Naive B cell (primary cell): ENCODE data around the gene SMAD7. TPM values are rescaled to one million over a fixed set of nuclear protein-coding genes. Genes with fewer than 3 reads are reported as not detected.

Experiments used
- ATAC-seq, 2 donors: fragments of 150-1000 bp; cut with Tn5 transposase; 2 replicates each; pipeline ENCODE4 v1.10.0; 2021; ENCODE audit warnings: low read depth in 2 of 2, mild to moderate bottlenecking in 2 of 2, moderate library complexity in 2 of 2
- DNase-seq: peaks from one replicate; pipeline ENCODE4 v3.0.0; 2022
- H3K27ac Mint-ChIP-seq, 6 donors: one replicate each; pipeline ENCODE4 v1.8.0; 2020 to 2022; ENCODE audit warnings: mild to moderate bottlenecking in 6 of 6, mixed read lengths in 6 of 6, moderate library complexity in 5 of 6, inconsistent platforms in 2 of 6
- H3K27me3 Mint-ChIP-seq, 3 donors: one replicate each; pipeline ENCODE4 v1.8.0; 2021 to 2022; ENCODE audit warnings: mixed read lengths in 3 of 3, mild to moderate bottlenecking in 1 of 3
- H3K36me3 Mint-ChIP-seq, 2 donors: one replicate each; pipeline ENCODE4 v1.8.0; 2020 to 2022; ENCODE audit warnings: mixed read lengths in 2 of 2, inconsistent platforms in 1 of 2, mild to moderate bottlenecking in 1 of 2
- H3K4me1 Mint-ChIP-seq, 3 donors: one replicate each; pipeline ENCODE4 v1.8.0; 2020 to 2022; ENCODE audit warnings: mixed read lengths in 3 of 3, inconsistent platforms in 1 of 3, mild to moderate bottlenecking in 1 of 3, moderate library complexity in 1 of 3
- H3K4me3 Mint-ChIP-seq, 8 donors: one replicate each; pipeline ENCODE4 v1.8.0; 2020 to 2022; ENCODE audit warnings: mild to moderate bottlenecking in 8 of 8, mixed read lengths in 8 of 8, moderate library complexity in 8 of 8, inconsistent platforms in 2 of 8
- H3K9me3 Mint-ChIP-seq, 7 donors: one replicate each; pipeline ENCODE4 v1.8.0; 2020 to 2022; ENCODE audit warnings: mixed read lengths in 7 of 7, mild to moderate bottlenecking in 5 of 7, inconsistent platforms in 2 of 7, moderate library complexity in 1 of 7
- polyA plus RNA-seq, 6 donors: library from polyadenylated mRNA; unstranded; fragments of 300-500 nt; fragmentation: Illumina TruSeq; gene quantifications; one replicate each; pipeline ENCODE4 v1.2.3, GENCODE V29; 2021; ENCODE audit warnings: low read depth in 6 of 6

Gene SMAD7
- polyA plus RNA-seq, 6 donors from 2014 or later, result 0.47 to 3.7 (median 1.6) TPM

DNA sequence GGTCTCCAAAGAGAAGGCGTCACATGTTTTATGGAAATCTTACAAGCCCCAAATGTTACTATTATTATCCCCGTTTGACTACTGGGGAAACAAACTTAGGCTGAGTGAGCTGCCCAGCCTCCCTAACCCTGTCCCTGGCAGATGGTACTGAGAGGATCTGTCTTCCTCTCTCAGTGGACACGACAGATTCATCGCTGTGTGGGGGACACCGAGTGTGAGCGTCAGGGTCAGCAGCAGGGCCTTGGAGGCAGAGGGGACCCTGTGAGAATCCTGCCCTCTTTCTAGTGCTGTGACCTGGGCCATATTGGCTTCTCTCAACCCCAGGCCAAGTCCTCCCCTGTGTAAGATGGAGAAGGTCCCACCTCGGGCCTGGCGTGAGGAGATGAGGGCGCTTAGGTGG, 27.1 kb upstream of the SMAD7 start:
- Mint-ChIP-seq H3K4me1 (peaks cover 4 to 17% (median 16%) of the 10 kb centered on the region in 3 donors), H3K36me3 (no peaks in the 10 kb centered on the region), H3K27ac (no peak overlapping the region), H3K4me3 (peak overlapping the region in 3 of 8 donors; percentile 19 to 77 (median 76)), H3K9me3 (no peaks in the 10 kb centered on the region), H3K27me3 (peaks cover 36 to 57% (median 48%) of the 10 kb centered on the region in 3 donors)
- DNase-seq (no peak), ATAC-seq (no peak)

DNA sequence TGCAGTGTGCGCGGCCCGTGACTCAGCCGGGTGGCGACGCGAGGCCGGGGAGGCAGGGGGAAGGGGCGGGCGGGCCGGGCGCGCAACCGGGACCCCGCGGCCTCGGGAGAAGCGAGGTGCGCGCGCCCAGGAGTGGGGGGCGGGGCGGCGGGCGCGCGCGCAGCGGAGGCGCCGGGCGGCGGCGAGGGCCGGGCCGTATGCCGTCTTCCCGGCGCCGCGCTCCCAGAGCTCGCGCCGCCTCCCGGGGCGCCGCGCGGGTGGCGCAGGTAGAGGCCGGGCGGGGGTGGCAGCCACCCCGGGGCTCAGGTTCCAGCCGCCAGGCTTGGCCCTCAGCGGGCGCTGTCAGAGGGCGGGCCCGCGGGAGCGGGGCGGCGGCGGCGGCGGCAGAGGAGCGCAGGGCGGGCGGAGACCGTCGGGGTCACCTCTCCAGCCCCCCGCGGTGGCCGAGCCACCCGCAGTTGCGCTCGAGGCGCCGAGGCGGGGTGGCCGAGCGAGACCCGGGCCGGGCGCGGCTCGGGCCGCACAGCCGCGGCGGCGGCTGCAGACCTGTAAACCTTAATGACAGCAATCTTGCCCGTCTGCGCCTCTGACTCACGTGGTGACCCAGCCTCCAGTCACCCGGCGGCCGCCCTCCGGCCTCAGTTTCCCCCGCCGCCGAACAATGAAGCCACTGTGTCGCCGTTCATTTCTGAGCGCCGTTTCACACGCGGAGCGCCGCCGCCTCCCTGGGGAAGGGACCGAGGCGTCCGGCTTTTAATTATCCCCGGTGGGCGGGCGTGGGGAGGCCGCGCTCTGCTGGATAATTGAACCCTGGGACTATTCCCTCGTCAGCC, 25.3 kb upstream of the SMAD7 start:
- peak overlapping the region; percentile 77 to 91 (median 84) for H3K4me3 Mint-ChIP-seq
- peaks cover 23 to 53% (median 39%) of the 10 kb centered on the region in 3 donors for H3K27me3 Mint-ChIP-seq
- ATAC-seq (peak; percentile 73 to 77), DNase-seq (peak; percentile 31)
- H3K4me1 Mint-ChIP-seq, result peaks cover 4 to 16% (median 14%) of the 10 kb centered on the region in 3 donors
- H3K36me3 Mint-ChIP-seq, result no peaks in the 10 kb centered on the region
- H3K9me3 Mint-ChIP-seq, result no peaks in the 10 kb centered on the region
- H3K27ac Mint-ChIP-seq, result peak overlapping the region in 3 of 6 donors; percentile 66 to 87 (median 84)

DNA sequence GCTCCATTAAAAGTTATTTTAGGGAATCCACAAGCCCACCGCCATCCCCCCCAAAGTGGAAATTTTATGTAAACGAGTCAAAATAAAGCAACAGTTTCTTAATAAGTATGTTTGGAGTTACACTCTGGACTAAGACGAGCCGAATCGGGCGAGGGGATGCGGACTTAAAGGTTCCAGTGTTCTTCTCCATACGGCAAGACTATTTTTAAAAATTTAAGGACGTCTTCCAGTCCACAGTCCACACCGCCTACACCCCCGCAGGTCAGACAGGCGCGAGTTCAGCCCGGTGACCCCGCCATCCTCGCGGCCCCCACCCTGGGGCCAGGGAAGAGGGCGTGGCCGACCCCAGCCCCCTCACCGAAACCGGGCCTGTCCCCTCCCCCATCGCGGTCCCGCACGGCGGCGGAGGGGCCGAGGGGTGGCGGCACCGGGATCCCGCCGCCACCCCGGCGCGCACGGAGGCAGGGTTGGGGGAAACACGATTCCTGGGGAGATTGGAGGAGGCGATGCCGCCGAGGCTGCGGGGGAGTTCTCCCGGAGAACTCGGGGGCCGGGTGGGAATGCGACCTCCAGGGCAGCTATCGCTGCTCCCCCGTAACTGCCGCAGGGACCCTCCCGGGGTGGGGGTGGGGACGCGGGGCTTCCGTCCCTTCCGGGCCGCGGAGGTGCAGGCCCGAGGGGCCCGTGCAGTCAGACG, 24.5 kb upstream of the SMAD7 start:
- Mint-ChIP-seq H3K27me3 (peaks cover 20 to 49% (median 36%) of the 10 kb centered on the region in 3 donors), H3K9me3 (no peaks in the 10 kb centered on the region), H3K4me3 (peak overlapping the region; percentile 61 to 91 (median 86)), H3K36me3 (no peaks in the 10 kb centered on the region), H3K4me1 (peaks cover 4 to 16% (median 14%) of the 10 kb centered on the region in 3 donors), H3K27ac (peak overlapping the region in 1 of 6 donors; percentile 65)
- DNase-seq, result no peak
- peak; percentile 15 to 18 for ATAC-seq

DNA sequence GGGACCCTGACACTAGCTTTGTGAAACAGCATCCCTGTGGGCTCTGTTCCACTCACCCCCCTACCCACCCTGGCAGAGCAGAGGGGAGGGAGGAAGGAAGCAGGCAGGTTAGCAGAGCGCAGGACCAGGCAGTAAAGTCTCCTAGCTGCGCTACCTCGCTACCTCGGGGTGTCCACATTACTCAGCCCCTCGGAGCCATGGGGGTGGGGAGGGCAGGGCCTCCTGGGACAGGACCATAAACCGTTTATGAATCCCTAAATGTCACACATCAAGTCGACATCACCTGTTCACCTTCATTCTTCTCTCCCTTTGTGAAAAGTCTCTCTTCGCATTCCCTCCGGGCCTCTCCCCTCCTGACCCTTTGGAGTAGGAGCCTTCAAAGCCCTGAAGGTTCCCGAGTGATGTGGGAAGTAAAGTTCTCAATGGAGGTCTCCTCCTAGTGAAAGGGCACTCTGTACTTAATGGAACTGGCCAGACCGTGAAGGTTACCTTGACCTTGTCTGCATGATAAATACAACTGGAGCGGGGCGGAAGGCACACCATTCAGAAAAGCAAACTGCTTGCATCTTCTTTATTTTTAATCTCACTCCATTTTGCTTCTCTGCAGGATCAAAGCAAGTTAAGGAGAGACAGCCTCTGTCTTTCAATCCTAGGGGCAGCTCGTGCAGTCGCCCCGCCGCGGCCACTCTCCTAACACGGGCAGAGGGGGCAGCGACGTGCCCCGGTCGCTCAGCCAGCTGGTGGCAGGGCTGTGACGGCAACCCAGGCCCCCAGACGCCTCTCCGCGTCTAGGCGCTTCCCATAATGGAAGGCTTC, 23.7 kb upstream of the SMAD7 start:
- no peaks in the 10 kb centered on the region for H3K36me3 Mint-ChIP-seq
- H3K27ac Mint-ChIP-seq, result peak overlapping the region in 1 of 6 donors; percentile 65
- peak overlapping the region; percentile 61 to 91 (median 86) for H3K4me3 Mint-ChIP-seq
- peaks cover 16 to 42% (median 28%) of the 10 kb centered on the region in 3 donors for H3K27me3 Mint-ChIP-seq
- no peaks in the 10 kb centered on the region for H3K9me3 Mint-ChIP-seq
- H3K4me1 Mint-ChIP-seq, result peaks cover 4 to 14% (median 11%) of the 10 kb centered on the region in 3 donors
- DNase-seq, result no peak
- ATAC-seq, result no peak

DNA sequence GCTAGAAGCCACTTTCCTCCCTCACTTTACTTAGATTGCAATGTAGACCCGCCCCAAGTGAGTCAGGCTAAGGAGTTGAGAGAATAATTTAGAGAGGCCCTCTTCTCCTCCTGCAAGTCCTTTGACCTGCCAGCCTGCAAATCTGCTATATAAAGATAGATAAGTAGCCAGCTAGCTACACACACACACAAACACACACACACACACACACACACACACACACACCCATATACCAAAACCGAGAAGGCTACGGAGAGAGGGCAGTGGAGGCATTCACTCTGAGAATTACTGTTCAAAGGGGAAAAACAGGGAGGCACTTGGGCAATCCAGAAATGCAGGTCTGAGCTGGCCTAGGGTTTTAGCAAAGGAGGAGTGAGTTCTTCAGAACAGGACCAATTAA, 23.0 kb upstream of the SMAD7 start:
- Mint-ChIP-seq H3K9me3 (no peaks in the 10 kb centered on the region), H3K27me3 (peaks cover 11 to 35% (median 21%) of the 10 kb centered on the region in 3 donors), H3K4me1 (peaks cover 4 to 14% (median 11%) of the 10 kb centered on the region in 3 donors), H3K36me3 (no peaks in the 10 kb centered on the region), H3K4me3 (peak overlapping the region in 4 of 8 donors; percentile 23 to 84 (median 40)), H3K27ac (peak overlapping the region in 1 of 6 donors; percentile 66)
- ATAC-seq (no peak), DNase-seq (no peak)

DNA sequence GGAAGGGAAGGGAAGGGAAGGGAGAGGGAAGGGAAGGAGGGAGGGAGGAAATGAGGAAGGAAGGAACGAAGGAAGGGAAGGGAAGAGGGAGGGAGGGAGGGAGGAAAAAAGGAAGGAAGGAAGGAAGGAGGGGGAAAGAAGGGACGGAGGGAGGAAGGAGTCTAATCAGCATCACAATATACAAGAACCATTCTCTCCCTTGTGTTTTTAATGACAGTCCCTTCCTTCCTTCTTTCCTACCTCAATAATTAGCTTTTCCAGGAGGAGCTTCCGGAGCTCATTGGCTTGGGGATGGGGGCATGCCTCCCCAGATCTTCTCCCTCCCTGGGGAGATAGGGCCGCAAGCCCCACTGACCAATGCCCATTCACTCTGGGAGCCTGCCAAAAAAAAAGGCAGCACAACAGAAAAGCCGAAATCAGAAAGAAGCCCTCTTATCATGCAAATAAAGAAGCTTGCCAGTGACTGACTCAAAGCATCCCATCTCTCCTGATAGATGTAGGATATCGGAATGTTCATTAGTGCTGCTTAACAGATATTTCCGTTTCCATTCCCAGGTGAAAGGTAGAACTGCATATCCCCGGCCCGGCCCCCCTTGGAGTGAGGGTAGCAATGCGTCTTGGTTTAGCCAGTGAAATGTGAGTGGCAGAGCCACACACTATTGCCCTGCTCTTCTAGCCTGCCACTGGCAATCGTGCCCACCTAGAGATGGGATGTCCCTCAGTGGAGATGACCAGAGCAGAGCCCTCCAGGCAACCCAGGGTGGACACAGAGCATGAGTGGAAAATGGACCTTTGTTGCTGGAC, 17.8 kb upstream of the SMAD7 start:
- H3K4me1 Mint-ChIP-seq, result no peaks in the 10 kb centered on the region
- no peak overlapping the region for H3K4me3 Mint-ChIP-seq
- ATAC-seq (no peak), DNase-seq (no peak)
- no peak overlapping the region for H3K27ac Mint-ChIP-seq
- H3K9me3 Mint-ChIP-seq, result peaks cover 0 to 3% (median 0%) of the 10 kb centered on the region in 7 donors
- H3K27me3 Mint-ChIP-seq, result peaks cover 0 to 11% (median 7%) of the 10 kb centered on the region in 3 donors
- H3K36me3 Mint-ChIP-seq, result no peaks in the 10 kb centered on the region

DNA sequence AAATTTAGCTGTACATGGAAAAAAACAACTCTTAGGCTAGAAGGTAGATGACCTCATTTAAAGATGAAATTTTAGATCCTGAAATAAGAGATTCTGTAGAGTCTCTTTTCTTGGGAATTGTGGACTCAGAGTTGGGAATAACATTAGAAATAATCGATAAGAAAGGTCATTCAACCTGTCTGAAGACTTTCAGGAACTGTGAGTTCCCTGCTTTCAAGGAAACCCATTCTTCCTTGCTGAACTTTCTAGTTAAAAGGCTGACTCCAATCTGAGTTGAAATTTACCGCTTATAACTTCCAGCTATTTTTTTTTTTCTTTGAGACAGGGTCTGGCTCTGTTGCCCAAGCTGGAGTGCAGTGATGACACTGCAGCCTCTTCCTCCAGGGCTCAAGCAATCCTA, 16.8 kb upstream of the SMAD7 start:
- H3K27ac Mint-ChIP-seq, result peak overlapping the region in 1 of 6 donors; percentile 13
- peaks cover 0 to 3% (median 0%) of the 10 kb centered on the region in 7 donors for H3K9me3 Mint-ChIP-seq
- H3K27me3 Mint-ChIP-seq, result peaks cover 0 to 13% (median 11%) of the 10 kb centered on the region in 3 donors

DNA sequence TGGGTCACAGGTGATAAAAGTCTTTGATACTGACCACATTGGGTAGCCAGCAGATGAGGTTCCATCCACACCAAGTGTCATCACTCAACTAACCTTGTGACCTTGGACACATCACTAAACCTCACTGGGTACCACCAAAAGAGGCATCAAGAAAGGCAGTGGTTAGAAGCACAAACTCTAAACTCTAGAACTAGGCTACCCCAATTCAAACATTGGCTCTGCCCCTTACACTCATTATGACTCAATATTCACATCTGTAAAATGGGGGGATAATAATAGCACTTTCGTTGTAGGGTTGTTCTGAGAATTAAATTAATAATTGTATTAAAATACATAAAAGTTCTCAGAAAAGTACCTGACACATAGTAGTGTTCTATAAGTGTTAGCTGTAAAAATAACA, 15.8 kb upstream of the SMAD7 start:
- H3K9me3 Mint-ChIP-seq, result peaks cover 0 to 3% (median 0%) of the 10 kb centered on the region in 7 donors
- no peak for ATAC-seq

More for the DNA sequence above, 16.8 kb upstream of the SMAD7 start:
- Mint-ChIP-seq H3K4me3 (no peak overlapping the region), H3K36me3 (no peaks in the 10 kb centered on the region), H3K4me1 (peaks cover 0 to 4% (median 1%) of the 10 kb centered on the region in 3 donors)
- ATAC-seq (no peak), DNase-seq (no peak)

DNA sequence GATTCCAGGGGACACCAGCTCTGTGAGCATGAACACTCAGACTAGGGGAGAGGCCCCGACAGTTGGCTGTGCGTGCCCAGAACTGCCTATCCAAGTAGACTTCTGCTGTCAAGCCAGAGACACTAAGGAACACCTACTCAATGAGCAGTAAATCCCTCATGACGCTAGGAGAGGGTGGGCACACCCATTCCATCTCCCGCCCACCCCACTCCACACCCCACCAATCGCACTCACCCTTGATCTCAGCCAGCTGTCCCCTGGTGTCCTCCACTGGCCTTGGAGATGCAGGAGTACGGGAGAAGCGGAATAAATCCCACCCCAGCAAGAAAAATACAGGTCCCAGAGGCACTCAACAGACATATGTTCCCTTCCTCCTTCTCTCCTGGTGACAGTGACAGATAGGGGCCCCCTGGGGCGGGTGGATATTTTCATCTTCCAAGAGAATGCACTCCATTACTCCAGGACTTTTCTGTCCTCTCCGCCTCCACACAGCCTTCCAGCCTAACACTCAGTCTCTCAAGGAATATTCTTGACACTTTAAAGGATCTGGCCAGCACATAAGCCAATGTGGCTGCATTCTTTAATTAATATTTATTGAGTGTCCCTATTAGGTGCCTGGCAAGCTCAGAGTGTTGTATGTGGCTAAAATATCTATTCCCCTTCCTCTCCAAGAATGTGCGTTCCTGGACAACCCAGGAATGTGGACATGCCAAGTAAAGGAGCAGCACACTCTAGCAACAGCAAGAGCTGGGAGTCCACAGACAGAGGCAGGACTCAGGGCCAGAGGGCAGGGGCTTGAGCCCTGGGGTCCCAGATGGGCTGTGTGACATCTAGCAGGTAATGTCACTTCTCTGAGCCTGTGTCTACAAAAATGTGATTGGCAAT, 13.1 kb upstream of the SMAD7 start:
- peaks cover 0 to 5% (median 4%) of the 10 kb centered on the region in 3 donors for H3K4me1 Mint-ChIP-seq
- no peaks in the 10 kb centered on the region for H3K36me3 Mint-ChIP-seq
- peaks cover 0 to 3% (median 0%) of the 10 kb centered on the region in 7 donors for H3K9me3 Mint-ChIP-seq
- DNase-seq, result no peak
- peak overlapping the region in 2 of 6 donors; percentile 45 to 82 for H3K27ac Mint-ChIP-seq
- no peak for ATAC-seq
- peak overlapping the region in 1 of 8 donors; percentile 18 for H3K4me3 Mint-ChIP-seq
- peaks cover 9 to 16% (median 13%) of the 10 kb centered on the region in 3 donors for H3K27me3 Mint-ChIP-seq

More for the DNA sequence above, 15.8 kb upstream of the SMAD7 start:
- H3K4me3 Mint-ChIP-seq, result no peak overlapping the region
- peaks cover 3 to 17% (median 16%) of the 10 kb centered on the region in 3 donors for H3K27me3 Mint-ChIP-seq
- no peak overlapping the region for H3K27ac Mint-ChIP-seq
- peaks cover 0 to 5% (median 4%) of the 10 kb centered on the region in 3 donors for H3K4me1 Mint-ChIP-seq
- no peaks in the 10 kb centered on the region for H3K36me3 Mint-ChIP-seq
- no peak for DNase-seq

DNA sequence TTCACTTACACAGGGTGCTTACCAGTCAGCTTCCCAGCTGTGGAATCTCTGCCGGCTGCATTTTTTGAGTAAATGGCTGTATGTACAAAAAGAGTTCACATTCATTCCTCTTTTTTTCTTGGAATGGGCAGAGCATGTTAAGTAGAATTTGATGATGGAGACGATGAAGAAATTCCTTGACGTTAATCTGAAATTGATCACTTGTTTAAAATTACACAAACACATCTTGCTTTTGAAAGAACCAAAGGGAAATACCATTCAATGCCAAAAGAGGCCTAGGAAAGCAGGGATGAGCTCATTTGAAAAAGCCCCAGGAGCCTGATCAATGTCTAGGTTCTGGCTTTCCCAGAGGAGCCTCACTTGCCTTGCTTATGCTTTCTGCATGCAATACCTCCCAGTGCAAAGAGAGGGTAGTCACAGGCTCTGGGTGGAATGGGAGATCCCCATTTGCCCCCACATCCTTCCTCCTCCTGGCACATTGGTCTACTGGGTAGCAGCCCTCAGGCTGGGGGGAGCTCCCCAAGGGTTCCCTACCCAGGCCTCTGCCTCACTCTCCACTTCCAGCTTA, 12.3 kb upstream of the SMAD7 start:
- Mint-ChIP-seq H3K36me3 (no peaks in the 10 kb centered on the region), H3K27me3 (peaks cover 9 to 13% (median 12%) of the 10 kb centered on the region in 3 donors), H3K27ac (no peak overlapping the region), H3K4me1 (peaks cover 0 to 5% (median 4%) of the 10 kb centered on the region in 3 donors), H3K9me3 (peaks cover 0 to 1% (median 0%) of the 10 kb centered on the region in 7 donors), H3K4me3 (no peak overlapping the region)
- ATAC-seq, result peak; percentile 70 to 82
- no peak for DNase-seq

DNA sequence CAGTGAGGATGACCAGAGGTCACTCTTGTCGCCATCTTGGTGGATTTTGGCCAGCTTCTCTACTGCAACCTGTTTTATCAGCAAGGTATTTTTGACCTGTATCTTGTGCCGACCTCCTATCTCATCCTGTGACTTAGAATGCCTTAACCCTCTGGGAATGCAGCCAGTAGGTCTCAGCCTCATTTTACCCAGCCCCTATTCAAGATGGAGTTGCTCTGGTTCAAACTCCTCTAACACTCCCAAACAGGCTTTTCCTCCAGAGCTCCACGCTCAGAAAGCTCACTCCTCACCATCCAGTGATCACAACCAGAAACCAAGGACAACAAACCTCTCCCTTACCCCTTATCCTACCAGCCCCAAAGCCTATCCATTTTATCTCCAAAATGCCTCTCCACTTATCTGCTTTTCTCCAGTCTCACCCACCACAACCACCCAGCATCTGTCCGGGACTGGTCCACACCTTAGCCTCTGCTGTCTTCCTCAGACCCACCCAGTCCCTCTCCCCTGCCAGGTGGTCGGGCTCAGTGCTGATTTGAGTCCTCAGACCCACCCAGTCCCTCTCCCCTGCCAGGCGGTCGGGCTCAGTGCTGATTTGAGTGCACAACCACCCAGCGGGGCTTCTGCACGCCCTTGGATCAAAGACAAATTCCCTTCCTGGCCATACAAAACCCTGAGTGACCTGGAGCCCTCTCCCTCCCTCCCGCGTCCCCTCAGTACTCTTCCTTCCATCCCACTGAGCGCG, 11.7 kb upstream of the SMAD7 start:
- no peaks in the 10 kb centered on the region for H3K36me3 Mint-ChIP-seq
- H3K9me3 Mint-ChIP-seq, result no peaks in the 10 kb centered on the region
- ATAC-seq (no peak), DNase-seq (no peak)
- peaks cover 0 to 5% (median 4%) of the 10 kb centered on the region in 3 donors for H3K4me1 Mint-ChIP-seq
- peak overlapping the region in 1 of 6 donors; percentile 41 for H3K27ac Mint-ChIP-seq
- H3K4me3 Mint-ChIP-seq, result no peak overlapping the region
- peaks cover 8 to 13% (median 9%) of the 10 kb centered on the region in 3 donors for H3K27me3 Mint-ChIP-seq
